ENCODE data around the gene RASGRP4.
"Not testable (repeated sequence)": the region's sequence is repeated elsewhere in the genome, so short reads cannot be mapped to it uniquely, and the experiment has no call there.

Gene RASGRP4

GRCh38 chr19:38448225-38448624 lies 22.2 kb upstream of the RASGRP4 start:
- DNase-seq (ENCODE audit: low spot score): no peak

GRCh38 chr19:38445362-38445761 lies 19.3 kb upstream of the RASGRP4 start:
- no peak for DNase-seq (ENCODE audit: low spot score)

GRCh38 chr19:38444026-38444425 lies 18.0 kb upstream of the RASGRP4 start:
- DNase-seq (ENCODE audit: low spot score): no peak

- no peak for DNase-seq (ENCODE audit: low spot score)
Observed at GRCh38 chr19:38443458-38443999, 17.5 kb upstream of the RASGRP4 start.

- DNase-seq (ENCODE audit: low spot score): no peak
Observed at GRCh38 chr19:38442736-38443135, 16.7 kb upstream of the RASGRP4 start.

- DNase-seq (ENCODE audit: low spot score): no peak
Observed at GRCh38 chr19:38441657-38442348, 15.8 kb upstream of the RASGRP4 start.

- no peak for DNase-seq (ENCODE audit: low spot score)
Observed at GRCh38 chr19:38440592-38440991, 14.6 kb upstream of the RASGRP4 start.

GRCh38 chr19:38437917-38438316 lies 11.9 kb upstream of the RASGRP4 start:
- DNase-seq (ENCODE audit: low spot score): no peak

GRCh38 chr19:38437295-38437694 lies 11.3 kb upstream of the RASGRP4 start:
- no peak for DNase-seq (ENCODE audit: low spot score)

- no peak for DNase-seq (ENCODE audit: low spot score)
Observed at GRCh38 chr19:38434549-38435051, 8.6 kb upstream of the RASGRP4 start.

- no peak for DNase-seq (ENCODE audit: low spot score)
Observed at GRCh38 chr19:38433268-38433733, 7.3 kb upstream of the RASGRP4 start, which contains the start of gene RYR1. Gene RYR1 (plus strand): TSS chr19:38433691. CDS start chr19:38433830, 139 bp downstream.

GRCh38 chr19:38430931-38431330 lies 4.9 kb upstream of the RASGRP4 start:
- DNase-seq (ENCODE audit: low spot score): no peak

- no peak for DNase-seq (ENCODE audit: low spot score)
Observed at GRCh38 chr19:38429811-38430156, 3.8 kb upstream of the RASGRP4 start.

- DNase-seq (ENCODE audit: low spot score): no peak
Observed at GRCh38 chr19:38429055-38429810, 3.2 kb upstream of the RASGRP4 start.

- DNase-seq (ENCODE audit: low spot score): not testable (repeated sequence)
Observed at GRCh38 chr19:38427035-38427677, 1.1 kb upstream of the RASGRP4 start.

GRCh38 chr19:38425222-38425809 lies 703 bp downstream of the RASGRP4 start:
- DNase-seq (ENCODE audit: low spot score): no peak

GRCh38 chr19:38424272-38424671 lies 1.7 kb downstream of the RASGRP4 start:
- DNase-seq (ENCODE audit: low spot score): no peak

- DNase-seq (ENCODE audit: low spot score): no peak
Observed at GRCh38 chr19:38422438-38422837, 3.6 kb downstream of the RASGRP4 start.

GRCh38 chr19:38421856-38422255 lies 4.2 kb downstream of the RASGRP4 start:
- DNase-seq (ENCODE audit: low spot score): no peak

GRCh38 chr19:38420935-38421334 lies 5.1 kb downstream of the RASGRP4 start:
- DNase-seq (ENCODE audit: low spot score): no peak

GRCh38 chr19:38417544-38418506 lies 8.2 kb downstream of the RASGRP4 start:
- peak; percentile 23 for DNase-seq (ENCODE audit: low spot score)
